GM19468 (cell line): ENCODE results near the gene ARHGEF11.

Source experiments
- ATAC-seq: cut with Tn5 transposase; IDR thresholded peaks from one replicate; pipeline ENCODE4 v1.9.1; 2021; ENCODE audit warnings: mild to moderate bottlenecking, moderate library complexity, moderate number of reproducible peaks; ENCODE audit not compliant: unreplicated experiment; ENCODE audit errors: extremely low read depth

Gene ARHGEF11

GRCh38 chr1:156914440-156914856 is 131.1 kb downstream of the ARHGEF11 start:
- no peak for ATAC-seq

GRCh38 chr1:156913809-156914387 is 131.6 kb downstream of the ARHGEF11 start:
- ATAC-seq: no peak

GRCh38 chr1:156912861-156913808 is 132.4 kb downstream of the ARHGEF11 start:
- ATAC-seq: no peak

GRCh38 chr1:156912310-156912709 is 133.2 kb downstream of the ARHGEF11 start:
- ATAC-seq: no peak

- ATAC-seq: no peak
Measured at GRCh38 chr1:156911577-156912298, 133.8 kb downstream of the ARHGEF11 start.

- no peak for ATAC-seq
Measured at GRCh38 chr1:156910309-156910782, 135.2 kb downstream of the ARHGEF11 start.

- ATAC-seq: no peak
Measured at GRCh38 chr1:156909671-156910070, 135.9 kb downstream of the ARHGEF11 start.

GRCh38 chr1:156908955-156909354 is 136.6 kb downstream of the ARHGEF11 start:
- no peak for ATAC-seq

GRCh38 chr1:156908541-156908940 is 137.0 kb downstream of the ARHGEF11 start:
- no peak for ATAC-seq

GRCh38 chr1:156906206-156906906 is 139.2 kb downstream of the ARHGEF11 start:
- ATAC-seq: no peak

GRCh38 chr1:156905651-156906050 is 139.9 kb downstream of the ARHGEF11 start:
- ATAC-seq: no peak

- no peak for ATAC-seq
Measured at GRCh38 chr1:156905176-156905575, 140.4 kb downstream of the ARHGEF11 start.

GRCh38 chr1:156904187-156904959 is 141.2 kb downstream of the ARHGEF11 start:
- ATAC-seq: no peak

GRCh38 chr1:156903328-156904091 is 142.0 kb downstream of the ARHGEF11 start:
- no peak for ATAC-seq

- no peak for ATAC-seq
Measured at GRCh38 chr1:156901966-156902915, 143.3 kb downstream of the ARHGEF11 start.

GRCh38 chr1:156901590-156901900 is 144.0 kb downstream of the ARHGEF11 start:
- no peak for ATAC-seq

- ATAC-seq: no peak
Measured at GRCh38 chr1:156900896-156901589, 144.5 kb downstream of the ARHGEF11 start.
